H1 (cell line): ENCODE measurements around the gene SPOCK1. TPM values are rescaled to one million over a fixed set of nuclear protein-coding genes. Genes with fewer than 3 reads are reported as not detected.

Experiments used
- CTCF ChIA-PET: fragments of 300-600 bp; sonication (Branson Sonifier 250); formaldehyde crosslinking; loops from one replicate; lab custom pipeline; 2021; ENCODE audit not compliant: partially characterized antibody; lab: Charles Lee
- POLR2A ChIA-PET: fragments of 300-600 bp; sonication (Branson Sonifier 250); formaldehyde crosslinking; loops from one replicate; lab custom pipeline; 2021; ENCODE audit warnings: inconsistent platforms; ENCODE audit not compliant: partially characterized antibody; lab: Charles Lee
- DNase-seq, 2 experiments: peaks; one replicate each; pipeline versions ENCODE4 v3.0.0 to v3.0.0-alpha.2; 2010 to 2022; ENCODE audit warnings: low spot score in 2 of 2, low read depth in 1 of 2, mixed read lengths in 1 of 2
- FAIRE-seq: peaks from 2 replicates; lab custom pipeline; 2011; peaks lifted over from hg19 to GRCh38; lab: Jason Lieb, UNC
- H2AFZ ChIP-seq: 2 replicates; pipeline ENCODE4 v1.8.1; 2012; ENCODE audit warnings: low read length, inconsistent platforms
- H2AK5ac ChIP-seq: 2 replicates; pipeline ENCODE4 v1.6.1; 2013; ENCODE audit warnings: low read depth, low read length
- H2BK120ac ChIP-seq: replicated peaks from 2 replicates; pipeline ENCODE3; 2013; ENCODE audit warnings: low read depth, low read length, inconsistent platforms
- H2BK12ac ChIP-seq: 2 replicates; pipeline ENCODE4 v1.6.1; 2013; ENCODE audit warnings: low read depth, low read length
- H2BK15ac ChIP-seq: 2 replicates; pipeline ENCODE4 v1.6.1; 2013; ENCODE audit warnings: low read length
- H2BK20ac ChIP-seq: 2 replicates; pipeline ENCODE4 v1.6.1; 2013; ENCODE audit warnings: low read length
- H2BK5ac ChIP-seq: 2 replicates; pipeline ENCODE4 v1.6.1; 2013; ENCODE audit warnings: low read depth, low read length
- H3K14ac ChIP-seq: 2 replicates; pipeline ENCODE4 v1.6.1; 2013; ENCODE audit warnings: inconsistent platforms; ENCODE audit not compliant: insufficient read length
- H3K18ac ChIP-seq: 2 replicates; pipeline ENCODE4 v1.6.1; 2013; ENCODE audit warnings: low read length; ENCODE audit errors: extremely low read depth
- H3K23ac ChIP-seq: 2 replicates; pipeline ENCODE4 v1.6.1; 2013; ENCODE audit warnings: inconsistent platforms; ENCODE audit not compliant: insufficient read length
- H3K23me2 ChIP-seq: 2 replicates; pipeline ENCODE4 v1.6.1; 2013; ENCODE audit warnings: low read depth, low read length
- H3K27ac ChIP-seq: 2 replicates; pipeline ENCODE4 v1.6.1; 2011; ENCODE audit warnings: low read depth, low read length, inconsistent platforms
- H3K27me3 ChIP-seq, 4 experiments: replicated peaks in 1 of 4; 1 replicate in 1 of 4; 2 replicates in 3 of 4; pipeline versions ENCODE4 v1.6.1 to v1.8.1; 2011 to 2013; ENCODE audit warnings: low read length in 3 of 4, mild to moderate bottlenecking in 3 of 4, inconsistent platforms in 2 of 4, mixed read lengths in 2 of 4, moderate library complexity in 1 of 4; ENCODE audit not compliant: control insufficient read depth in 3 of 4, insufficient read depth in 3 of 4; ENCODE audit errors: extremely low read depth in 1 of 4
- H3K36me3 ChIP-seq, 4 experiments: 2 replicates each; pipeline versions ENCODE4 v1.6.1 to v1.8.1; 2011 to 2013; ENCODE audit warnings: mild to moderate bottlenecking in 4 of 4, low read length in 3 of 4, moderate library complexity in 2 of 4, control low read depth in 1 of 4, inconsistent platforms in 1 of 4; ENCODE audit not compliant: insufficient read depth in 4 of 4, control insufficient read depth in 2 of 4
- H3K4ac ChIP-seq: replicated peaks from 2 replicates; pipeline ENCODE3; 2013; ENCODE audit warnings: low read length, low read depth, mixed read lengths, inconsistent platforms; ENCODE audit not compliant: insufficient read length
- H3K4me1 ChIP-seq, 4 experiments: replicated peaks in 1 of 4; 1 replicate in 1 of 4; 2 replicates in 3 of 4; pipeline versions ENCODE4 v1.6.1 to v1.8.1; 2011 to 2013; ENCODE audit warnings: low read length in 3 of 4, inconsistent platforms in 2 of 4, mixed read lengths in 1 of 4; ENCODE audit not compliant: insufficient read depth in 4 of 4, control insufficient read depth in 3 of 4
- H3K4me2 ChIP-seq, 2 experiments: 2 replicates each; pipeline versions ENCODE4 v1.6.1 to v1.8.1; 2011 to 2013; ENCODE audit warnings: low read depth in 2 of 2, low read length in 2 of 2, control low read depth in 1 of 2, inconsistent platforms in 1 of 2, mild to moderate bottlenecking in 1 of 2; ENCODE audit not compliant: insufficient read depth in 1 of 2
- H3K4me3 ChIP-seq, 4 experiments: fragments of 200-600, 300-600 bp in 1 of 4; sonication (generic), shearing (Covaris generic), sonication (Bioruptor Twin) in 1 of 4; 2 replicates each; pipeline versions ENCODE4 v1.5.1 to v1.8.1; 2011 to 2016; ENCODE audit warnings: low read length in 4 of 4, low read depth in 3 of 4, control low read depth in 2 of 4, inconsistent platforms in 2 of 4, mild to moderate bottlenecking in 2 of 4, mixed read lengths in 1 of 4, moderate library complexity in 1 of 4; ENCODE audit not compliant: insufficient read depth in 2 of 4; ENCODE audit errors: extremely low read depth in 1 of 4
- H3K56ac ChIP-seq: replicated peaks from 2 replicates; pipeline ENCODE3; 2013; ENCODE audit warnings: low read depth, mild to moderate bottlenecking, mixed read lengths, low read length, inconsistent platforms; ENCODE audit not compliant: insufficient read length
- H3K79me1 ChIP-seq: 2 replicates; pipeline ENCODE4 v1.6.1; 2013; ENCODE audit warnings: low read depth, low read length, control low read depth
- H3K79me2 ChIP-seq, 2 experiments: 2 replicates each; pipeline versions ENCODE4 v1.6.1 to v1.8.1; 2012 to 2013; ENCODE audit warnings: low read length in 2 of 2, mild to moderate bottlenecking in 2 of 2, inconsistent platforms in 1 of 2; ENCODE audit not compliant: insufficient read depth in 2 of 2, control insufficient read depth in 1 of 2
- H3K9ac ChIP-seq, 4 experiments: replicated peaks in 1 of 4; 1 replicate in 1 of 4; 2 replicates in 3 of 4; pipeline versions ENCODE4 v1.6.1 to v1.8.1; 2011 to 2013; ENCODE audit warnings: low read depth in 3 of 4, low read length in 3 of 4, control low read depth in 2 of 4, mild to moderate bottlenecking in 2 of 4, moderate library complexity in 2 of 4, inconsistent platforms in 1 of 4; ENCODE audit errors: extremely low read depth in 1 of 4
- H3K9me3 ChIP-seq, 2 experiments: 2 replicates each; pipeline versions ENCODE4 v1.6.1 to v1.8.1; 2012 to 2013; ENCODE audit warnings: mild to moderate bottlenecking in 2 of 2, moderate library complexity in 2 of 2, control low read depth in 1 of 2, inconsistent platforms in 1 of 2, low read depth in 1 of 2, low read length in 1 of 2, mixed read lengths in 1 of 2; ENCODE audit not compliant: insufficient read depth in 2 of 2
- H4K20me1 ChIP-seq, 2 experiments: replicated peaks in 1 of 2; 2 replicates each; pipeline versions ENCODE3 to v1.8.1; 2011 to 2013; ENCODE audit warnings: inconsistent platforms in 2 of 2, low read length in 2 of 2, mild to moderate bottlenecking in 1 of 2; ENCODE audit not compliant: insufficient read depth in 2 of 2, control insufficient read depth in 1 of 2
- H4K5ac ChIP-seq: 2 replicates; pipeline ENCODE4 v1.6.1; 2013; ENCODE audit warnings: low read length, low read depth, mixed read lengths, inconsistent platforms; ENCODE audit not compliant: insufficient read length
- H4K8ac ChIP-seq: 2 replicates; pipeline ENCODE4 v1.8.0; 2013; ENCODE audit warnings: mild to moderate bottlenecking, moderate library complexity, low read length, inconsistent platforms; ENCODE audit not compliant: insufficient read depth; ENCODE audit errors: extremely low read depth
- H4K91ac ChIP-seq: replicated peaks from 2 replicates; pipeline ENCODE3; 2013; ENCODE audit warnings: low read length, mixed read lengths, inconsistent platforms; ENCODE audit not compliant: insufficient read length
- BRCA1 ChIP-seq: IDR thresholded peaks from 2 replicates; pipeline ENCODE4 v1.6.1; 2012; ENCODE audit warnings: low read depth, low read length, improper control_type of control experiment
- CEBPB ChIP-seq: IDR thresholded peaks from 2 replicates; pipeline ENCODE4 v1.6.1; 2012; ENCODE audit warnings: low read depth, low read length
- CHD2 ChIP-seq: IDR thresholded peaks from 2 replicates; pipeline ENCODE4 v1.6.1; 2012; ENCODE audit warnings: low read length, improper control_type of control experiment
- EP300 ChIP-seq, 2 experiments: IDR thresholded peaks; 1 replicate in 1 of 2; 2 replicates in 1 of 2; pipeline ENCODE4 v1.6.1; 2011 to 2012; ENCODE audit warnings: low read depth in 2 of 2, low read length in 2 of 2, mild to moderate bottlenecking in 2 of 2, borderline replicate concordance in 1 of 2, inconsistent platforms in 1 of 2, moderate library complexity in 1 of 2
- GTF2F1 ChIP-seq: IDR thresholded peaks from 2 replicates; pipeline ENCODE4 v1.6.1; 2012; ENCODE audit warnings: low read depth, low read length, improper control_type of control experiment, borderline replicate concordance
- HDAC2 ChIP-seq, 2 experiments: fragments of 300-600 bp in 1 of 2; sonication (generic) in 1 of 2; IDR thresholded peaks; 2 replicates each; pipeline ENCODE4 v1.6.1; 2011 to 2012; ENCODE audit warnings: low read depth in 2 of 2, low read length in 2 of 2, mild to moderate bottlenecking in 2 of 2, moderate library complexity in 2 of 2, borderline replicate concordance in 1 of 2, inconsistent platforms in 1 of 2
- JUN ChIP-seq: IDR thresholded peaks from 2 replicates; pipeline ENCODE4 v1.6.1; 2011; ENCODE audit warnings: low read depth, mild to moderate bottlenecking, improper control_type of control experiment, low read length
- JUND ChIP-seq: IDR thresholded peaks from 2 replicates; pipeline ENCODE4 v1.6.1; 2011; ENCODE audit warnings: mild to moderate bottlenecking, improper control_type of control experiment, low read length
- POU5F1 ChIP-seq: IDR thresholded peaks from 2 replicates; pipeline ENCODE4 v1.6.1; 2011; ENCODE audit warnings: low read depth, mild to moderate bottlenecking, low read length, moderate library complexity
- SIN3A ChIP-seq, 2 experiments: IDR thresholded peaks in 1 of 2; conservative IDR thresholded peaks in 1 of 2; 2 replicates each; pipeline ENCODE4 v1.6.1; 2011 to 2012; ENCODE audit warnings: low read length in 2 of 2, improper control_type of control experiment in 1 of 2, low read depth in 1 of 2, mild to moderate bottlenecking in 1 of 2
- SIRT6 ChIP-seq: IDR thresholded peaks from one replicate; pipeline ENCODE4 v1.7.1; 2012; ENCODE audit warnings: low read length, inconsistent platforms
- SP1 ChIP-seq: IDR thresholded peaks from 2 replicates; pipeline ENCODE4 v1.6.1; 2011; ENCODE audit warnings: low read depth, low read length
- SP4 ChIP-seq: IDR thresholded peaks from 2 replicates; pipeline ENCODE4 v1.6.1; 2012; ENCODE audit warnings: low read length, inconsistent platforms
- TBP ChIP-seq: IDR thresholded peaks from 2 replicates; pipeline ENCODE4 v1.6.1; 2011; ENCODE audit warnings: low read depth, low read length, improper control_type of control experiment
- TCF12 ChIP-seq: IDR thresholded peaks from 2 replicates; pipeline ENCODE4 v1.6.1; 2011; ENCODE audit warnings: low read depth, mild to moderate bottlenecking, low read length
- TEAD4 ChIP-seq: IDR thresholded peaks from 2 replicates; pipeline ENCODE4 v1.6.1; 2012; ENCODE audit warnings: low read depth, low read length, inconsistent platforms, mixed read lengths
- WGBS, 2 experiments: shearing (Covaris generic) in 1 of 2; methylation state at CpG; one replicate each; pipeline versions ENCODE4 v1.1.6 to v1.1.7; 2013 to 2015; ENCODE audit warnings: low lambda C conversion rate in 2 of 2, mixed read lengths in 2 of 2, inconsistent platforms in 1 of 2, low coverage in 1 of 2, missing lambda C conversion rate in 1 of 2; ENCODE audit not compliant: insufficient replicate concordance in 2 of 2, insufficient coverage in 1 of 2, insufficient read length in 1 of 2; ENCODE audit errors: extremely low coverage in 1 of 2, missing lambda C conversion rate in 1 of 2; 5-methylcytosine and 5-hydroxymethylcytosine counted together
- polyA plus RNA-seq, 7 experiments: library from polyadenylated mRNA; depleted of rRNA in 3 of 7; stranded (reverse) in 5 of 7; unstranded in 2 of 7; fragments of >200 nt in 5 of 7; fragments of 200-250 nt in 2 of 7; gene quantifications; 1 replicate in 5 of 7; 2 replicates in 1 of 7; 4 replicates in 1 of 7; pipeline versions ENCODE4 v1.2.1 to v1.2.3, GENCODE V29; 2011 to 2013; ENCODE audit warnings: missing spikeins in 2 of 7, mixed read lengths in 2 of 7
- total RNA-seq: library from RNA; stranded (reverse); fragmentation: NEBNext Ultra II Directional; extraction: Animal tissue kit (Norgen Biotek cat#: 25700); gene quantifications from 2 replicates; pipeline ENCODE4 v1.2.1, GENCODE V29; 2021

SPOCK1 gene
- total and polyA plus RNA-seq, 2 of the 8 experiments (the other 6 are each of a cell fraction or from before 2014, with no cell fraction given): 6.9 to 18.1 TPM

- H3K79me1 ChIP-seq: no peaks in the 10 kb centered on the region
- ChIA-PET CTCF (no interaction called here), POLR2A (no interaction called here)
- TF ChIP-seq TBP (no peak), SIRT6 (no peak), TCF12 (no peak), GTF2F1 (no peak), POU5F1 (no peak), TEAD4 (no peak), SP1 (no peak), BRCA1 (no peak), JUN (no peak), SIN3A (conservative IDR thresholded peaks at IDR 0.05 in 1 of 2, IDR thresholded peaks at IDR 0.05 in 1 of 2; ENCODE audit: low read depth in 1 of 2, low read length in 2 of 2) (no peak), JUND (no peak), CEBPB (no peak), HDAC2 (IDR thresholded peaks at IDR 0.05; ENCODE audit: borderline replicate concordance in 1 of 2, low read depth in 2 of 2, low read length in 2 of 2) (no peak), SP4 (no peak), CHD2 (no peak), EP300 (IDR thresholded peaks at IDR 0.05; ENCODE audit: borderline replicate concordance in 1 of 2, low read depth in 2 of 2, low read length in 2 of 2) (no peak)
Observed at GRCh38 chr5:137280656-137281055, 218.5 kb downstream of the SPOCK1 start.

More at GRCh38 chr5:137280656-137281055, 218.5 kb downstream of the SPOCK1 start:
- no peak overlapping the region for H4K91ac ChIP-seq
- H3K27me3 ChIP-seq: no peaks in the 10 kb centered on the region
- H4K5ac ChIP-seq: no peak overlapping the region
- no peak overlapping the region; a peak in 1 of 7 replicates for H3K9ac ChIP-seq
- no peak overlapping the region for H3K23ac ChIP-seq
- H3K56ac ChIP-seq: no peak overlapping the region
- no peaks in the 10 kb centered on the region for H4K20me1 ChIP-seq
- H3K4me2 ChIP-seq: no peak overlapping the region
- no peaks in the 10 kb centered on the region for H3K4me1 ChIP-seq
- 68% methylated on average over 3 of the region's 3 CpGs; no CpG with 5 or more reads in 1 of the 2 experiments for WGBS, 2 experiments
- H2BK20ac ChIP-seq: no peak overlapping the region
- H3K18ac ChIP-seq: no peak overlapping the region
- H2AFZ ChIP-seq: no peak overlapping the region
- H3K9me3 ChIP-seq: no peaks in the 10 kb centered on the region
- no peak overlapping the region for H2BK12ac ChIP-seq
- H3K36me3 ChIP-seq: no peaks in the 10 kb centered on the region
- H3K4ac ChIP-seq: no peak overlapping the region
- no peak overlapping the region for H2AK5ac ChIP-seq
- FAIRE-seq (no peak), DNase-seq (peak in 1 of 2 experiments; percentile 13)
- H2BK15ac ChIP-seq: no peak overlapping the region
- H2BK5ac ChIP-seq: no peak overlapping the region
- no peak overlapping the region for H2BK120ac ChIP-seq
- H3K23me2 ChIP-seq: no peaks in the 10 kb centered on the region
- no peaks in the 10 kb centered on the region for H3K79me2 ChIP-seq
- H3K27ac ChIP-seq: no peak overlapping the region
- no peak overlapping the region for H4K8ac ChIP-seq
- H3K14ac ChIP-seq: no peak overlapping the region
- no peak overlapping the region for H3K4me3 ChIP-seq
